HG02943 (cell line): ENCODE results near the gene CD164L2.
"Not testable (repeated sequence)": the region's sequence is repeated elsewhere in the genome, so short reads cannot be mapped to it uniquely, and the experiment has no call there.

Experiments
- ATAC-seq: cut with Tn5 transposase; IDR thresholded peaks from one replicate; pipeline ENCODE4 v1.9.1; 2021; ENCODE audit warnings: mild to moderate bottlenecking, low read depth, moderate library complexity; ENCODE audit not compliant: unreplicated experiment

Gene CD164L2

DNA sequence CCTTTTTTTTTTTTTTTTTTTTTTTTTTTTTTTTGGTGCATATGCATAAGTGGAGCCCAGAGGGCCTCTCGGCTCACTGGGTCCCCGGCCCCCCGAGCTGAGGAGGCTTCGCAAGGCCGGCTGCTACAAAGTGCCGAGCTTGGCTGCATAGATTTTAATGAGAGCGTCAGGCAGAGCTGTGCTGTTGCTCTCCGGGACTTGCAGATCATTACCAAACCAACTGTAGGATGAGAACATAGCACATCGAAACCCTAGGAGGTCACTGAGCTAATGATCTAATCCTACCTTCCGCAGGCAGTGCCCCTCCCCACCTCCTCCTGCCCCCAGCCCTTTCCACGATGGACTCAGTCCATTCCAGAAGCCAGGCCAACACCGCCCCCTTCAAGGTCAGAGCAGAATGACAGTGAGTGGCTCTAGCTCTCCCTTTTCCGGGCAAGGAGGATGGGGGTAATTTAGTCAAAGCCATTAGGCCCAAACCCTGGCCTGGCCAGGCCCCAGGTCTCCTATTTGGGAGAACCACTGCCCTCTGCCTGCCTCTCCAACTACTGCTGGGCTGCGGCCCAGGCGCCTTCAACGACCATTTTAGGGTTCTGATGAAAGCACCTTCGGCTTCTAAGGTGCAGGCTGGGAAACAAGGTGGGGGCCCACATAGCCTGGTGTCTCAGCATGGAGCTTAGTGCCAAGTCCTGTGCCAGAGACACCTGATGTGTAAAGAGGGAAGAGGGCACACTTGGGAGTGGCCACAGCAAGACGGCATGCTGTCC, 22.6 kb upstream of the CD164L2 start:
- not testable (repeated sequence) for ATAC-seq

GRCh38 chr1:27405074-27405473, 21.9 kb upstream of the CD164L2 start:
- ATAC-seq = no peak

GRCh38 chr1:27403931-27404330, 20.8 kb upstream of the CD164L2 start:
- no peak for ATAC-seq

DNA sequence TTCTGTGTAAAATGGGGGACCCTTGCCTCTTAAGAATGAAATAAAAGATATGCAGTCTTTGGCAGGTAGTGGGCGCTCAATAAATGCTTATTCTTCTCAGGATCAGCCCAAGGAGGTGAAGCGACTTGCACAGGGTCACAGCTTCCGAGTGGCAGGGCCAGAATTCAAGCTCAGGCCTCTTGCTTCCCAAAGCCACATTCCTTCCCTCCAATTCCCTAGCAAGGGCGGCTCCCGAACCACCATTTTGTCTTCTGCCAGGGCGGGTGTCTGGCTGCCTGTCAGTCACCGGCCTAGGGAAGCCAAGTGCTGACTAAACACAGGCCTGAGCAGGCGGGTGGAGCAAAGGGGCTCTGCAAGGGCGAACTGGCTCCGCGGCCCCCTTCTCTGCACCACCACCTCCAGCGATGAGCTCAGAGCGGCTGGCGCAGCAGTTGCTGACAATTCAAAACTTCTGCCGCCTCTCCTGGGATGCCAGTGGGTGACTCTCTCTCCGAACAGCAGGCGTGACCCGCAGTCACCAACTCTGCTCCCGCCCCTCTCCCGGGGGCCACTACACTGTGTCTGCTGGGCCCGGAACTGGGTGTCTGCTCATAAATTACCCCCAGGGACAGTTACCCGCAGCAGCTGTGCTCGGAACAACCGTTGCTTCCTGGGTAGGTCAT, 20.1 kb upstream of the CD164L2 start:
- ATAC-seq = no peak

- ATAC-seq = no peak
Measured at GRCh38 chr1:27402349-27402754, 19.2 kb upstream of the CD164L2 start.

DNA sequence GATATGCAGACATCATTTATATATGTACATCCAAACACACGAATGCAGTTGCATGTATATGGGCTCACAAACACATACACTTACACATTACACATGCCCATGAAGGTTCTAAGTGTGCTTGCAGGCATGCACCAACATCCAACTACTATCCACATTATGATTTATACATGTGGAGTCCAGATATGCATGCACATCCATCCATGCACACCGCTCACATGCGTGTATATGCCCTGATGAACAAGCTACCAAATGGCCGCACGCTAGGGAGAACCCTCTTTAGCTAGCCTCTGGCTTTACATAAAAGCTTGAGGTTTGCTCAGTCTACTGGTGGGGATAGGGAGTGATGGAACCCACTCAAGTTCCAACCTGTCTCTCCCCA, 17.8 kb upstream of the CD164L2 start:
- ATAC-seq = no peak

DNA sequence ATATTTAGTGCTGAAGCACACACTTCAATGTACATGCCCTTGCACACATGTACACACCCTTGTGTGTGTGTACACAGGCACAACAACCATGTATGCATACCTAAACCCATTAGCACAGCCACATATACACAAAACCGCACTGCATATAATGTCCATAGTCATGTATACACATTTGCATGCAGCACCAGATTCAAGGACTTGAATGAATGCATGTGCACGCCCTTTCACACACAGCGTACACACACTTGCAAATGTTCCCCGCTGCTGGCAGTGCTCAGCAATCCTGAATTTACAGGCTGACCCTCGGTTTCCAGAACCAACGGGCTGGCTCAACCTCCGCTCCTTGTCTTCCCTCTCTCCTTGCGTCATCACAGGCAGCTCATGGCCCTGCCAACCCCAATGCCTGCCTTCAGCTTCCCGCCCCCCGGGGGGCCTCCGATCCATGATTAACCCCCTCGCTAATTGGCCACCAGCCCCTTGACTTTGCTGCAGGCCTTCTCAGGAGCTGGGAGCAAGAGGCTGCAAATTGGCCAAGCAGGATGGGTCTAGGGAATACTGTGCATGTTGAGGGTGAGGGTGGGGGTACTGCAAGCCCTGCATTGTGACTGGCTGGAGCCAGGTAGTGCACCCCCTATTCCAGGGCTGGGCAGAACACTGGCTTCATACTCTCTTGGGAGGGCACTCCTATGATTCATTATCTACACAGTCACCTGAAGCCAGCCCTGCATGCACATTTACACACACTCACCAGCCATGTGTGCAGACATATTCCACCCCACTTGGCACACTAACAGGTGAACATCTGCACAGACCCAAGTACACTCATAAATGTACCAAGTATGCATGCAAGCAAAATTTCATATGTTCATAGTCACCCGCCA, 17.2 kb upstream of the CD164L2 start:
- no peak for ATAC-seq

DNA sequence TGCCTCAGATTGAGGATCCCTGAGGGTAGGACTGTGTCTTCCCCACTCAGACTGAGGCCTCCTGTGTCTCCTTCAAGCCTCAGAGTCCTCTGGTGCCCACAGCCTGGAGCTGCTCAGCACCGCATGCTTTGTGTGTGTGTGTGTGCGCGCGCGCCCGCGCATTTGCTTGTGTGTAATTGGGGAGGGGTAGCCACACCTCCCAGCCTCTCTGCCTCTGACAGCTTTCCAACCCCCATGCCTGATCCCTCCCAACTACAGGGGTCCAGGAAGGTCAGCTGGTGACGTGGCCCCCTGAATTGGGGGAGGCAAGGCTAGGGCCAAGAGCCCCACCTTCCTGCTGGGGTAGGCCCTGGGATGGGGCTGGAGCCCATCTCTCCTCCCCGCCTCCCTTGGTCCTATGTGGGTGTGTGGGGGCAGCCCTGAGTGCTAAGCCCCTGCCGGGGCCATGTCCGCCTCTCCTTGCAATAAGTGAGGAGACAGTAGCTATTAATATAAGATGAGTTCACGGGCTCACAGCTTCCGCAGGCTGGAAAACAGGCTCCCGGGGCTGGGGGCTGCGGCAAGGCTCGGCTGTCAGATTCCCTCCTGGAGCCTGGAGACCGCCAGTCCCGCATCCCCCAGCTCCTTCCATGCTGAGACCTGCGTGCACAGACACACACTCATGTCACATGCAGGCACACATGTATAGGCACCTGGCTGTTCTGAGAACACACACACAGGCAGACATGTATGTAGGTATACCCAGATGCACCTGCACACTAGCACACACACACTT, 16.3 kb upstream of the CD164L2 start:
- no peak for ATAC-seq

DNA sequence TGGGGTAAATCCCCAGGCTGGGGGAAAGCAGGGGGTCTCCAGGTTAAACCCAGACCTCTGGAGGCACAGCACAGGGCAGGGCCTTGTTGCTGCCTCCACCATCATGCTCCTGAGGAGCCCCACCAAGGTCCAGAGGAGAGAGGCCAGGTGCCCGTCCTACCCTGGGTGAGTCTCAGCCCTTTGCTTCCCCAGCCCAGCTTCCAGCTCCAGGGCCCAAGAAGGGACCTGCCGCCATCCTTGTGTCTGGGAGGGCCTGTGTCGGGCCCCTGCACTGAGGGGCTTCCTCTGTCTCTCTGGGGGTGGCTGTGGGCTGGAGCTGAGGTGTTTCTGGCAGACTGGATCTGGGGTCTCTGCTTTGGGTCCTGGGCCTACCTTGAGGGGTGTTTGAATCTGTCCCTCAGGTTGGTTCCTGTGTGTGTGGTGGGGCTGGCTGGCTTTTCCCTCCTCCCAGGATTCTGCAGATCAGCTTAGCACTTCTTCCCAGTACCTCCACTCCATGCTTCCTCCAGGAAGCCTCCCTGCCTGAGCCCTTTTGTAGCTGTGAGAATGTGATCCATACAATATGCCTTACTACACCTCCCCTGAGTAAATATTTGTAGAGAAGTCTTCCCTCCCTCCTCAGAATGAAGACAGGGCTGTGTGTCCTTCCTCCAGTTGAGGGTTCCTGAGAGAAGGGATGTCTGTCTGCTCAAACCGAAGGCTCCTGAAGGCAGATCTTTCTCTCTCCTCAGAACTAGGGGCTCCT, 15.4 kb upstream of the CD164L2 start:
- no peak for ATAC-seq

GRCh38 chr1:27397749-27398148, 14.6 kb upstream of the CD164L2 start:
- ATAC-seq = no peak

GRCh38 chr1:27397110-27397509, 14.0 kb upstream of the CD164L2 start:
- no peak for ATAC-seq

- no peak for ATAC-seq
Measured at GRCh38 chr1:27395441-27396195, 12.5 kb upstream of the CD164L2 start.

GRCh38 chr1:27394925-27395324, 11.8 kb upstream of the CD164L2 start:
- ATAC-seq = no peak

GRCh38 chr1:27394282-27394658, 11.1 kb upstream of the CD164L2 start:
- ATAC-seq = no peak

- ATAC-seq = no peak
Measured at GRCh38 chr1:27393641-27394281, 10.6 kb upstream of the CD164L2 start.

- no peak for ATAC-seq
Measured at GRCh38 chr1:27392778-27393635, 9.9 kb upstream of the CD164L2 start.

- ATAC-seq = no peak
Measured at GRCh38 chr1:27392096-27392777, 9.1 kb upstream of the CD164L2 start, which contains the start of gene GPR3. Gene GPR3, plus strand, starts transcription at chr1:27392622. Its CDS starts 1,177 bp downstream, at chr1:27393799.
